Measurements from ENCODE around the gene ACADSB.

DNA sequence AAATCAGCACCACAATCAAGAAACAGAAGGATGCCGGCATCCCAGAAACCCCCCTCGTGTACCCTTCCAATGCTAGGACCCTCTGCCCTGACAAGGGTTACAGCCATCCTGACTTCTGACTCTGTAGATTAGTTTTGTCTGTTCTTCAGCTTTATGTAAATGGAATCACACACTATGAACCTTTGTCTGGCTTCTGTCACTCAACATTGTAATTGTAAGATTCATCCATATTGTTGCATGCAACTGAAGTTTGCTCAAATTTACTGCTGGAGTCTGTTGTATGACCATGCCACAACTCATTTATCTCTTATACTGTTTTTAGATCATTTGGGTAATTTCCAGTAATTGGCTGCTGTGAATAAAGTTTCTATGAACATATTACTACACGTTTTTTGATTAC, 8.7 kb upstream of the ACADSB start:
- TF ChIP-seq, protein P1, sequence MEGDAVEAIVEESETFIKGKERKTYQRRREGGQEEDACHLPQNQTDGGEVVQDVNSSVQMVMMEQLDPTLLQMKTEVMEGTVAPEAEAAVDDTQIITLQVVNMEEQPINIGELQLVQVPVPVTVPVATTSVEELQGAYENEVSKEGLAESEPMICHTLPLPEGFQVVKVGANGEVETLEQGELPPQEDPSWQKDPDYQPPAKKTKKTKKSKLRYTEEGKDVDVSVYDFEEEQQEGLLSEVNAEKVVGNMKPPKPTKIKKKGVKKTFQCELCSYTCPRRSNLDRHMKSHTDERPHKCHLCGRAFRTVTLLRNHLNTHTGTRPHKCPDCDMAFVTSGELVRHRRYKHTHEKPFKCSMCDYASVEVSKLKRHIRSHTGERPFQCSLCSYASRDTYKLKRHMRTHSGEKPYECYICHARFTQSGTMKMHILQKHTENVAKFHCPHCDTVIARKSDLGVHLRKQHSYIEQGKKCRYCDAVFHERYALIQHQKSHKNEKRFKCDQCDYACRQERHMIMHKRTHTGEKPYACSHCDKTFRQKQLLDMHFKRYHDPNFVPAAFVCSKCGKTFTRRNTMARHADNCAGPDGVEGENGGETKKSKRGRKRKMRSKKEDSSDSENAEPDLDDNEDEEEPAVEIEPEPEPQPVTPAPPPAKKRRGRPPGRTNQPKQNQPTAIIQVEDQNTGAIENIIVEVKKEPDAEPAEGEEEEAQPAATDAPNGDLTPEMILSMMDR (IDR thresholded peaks at IDR 0.05 in 8 of 11, conservative IDR thresholded peaks at IDR 0.05 in 3 of 11): no peak
- TF ChIP-seq POLR2A (IDR thresholded peaks at IDR 0.05) (no peak), POLR2AphosphoS5 (IDR thresholded peaks at IDR 0.05) (no peak)

Measured in spleen (tissue), 7 donors.